Globus pallidus (tissue), 1 donor: ENCODE data around the gene MCC.

Experiments used
- DNase-seq: peaks from one replicate; pipeline ENCODE4 v3.0.0-alpha.2; 2015; ENCODE audit warnings: low spot score

Gene MCC

GRCh38 chr5:113176196-113176595 lies 312.1 kb downstream of the MCC start:
- DNase-seq, result no peak

DNA sequence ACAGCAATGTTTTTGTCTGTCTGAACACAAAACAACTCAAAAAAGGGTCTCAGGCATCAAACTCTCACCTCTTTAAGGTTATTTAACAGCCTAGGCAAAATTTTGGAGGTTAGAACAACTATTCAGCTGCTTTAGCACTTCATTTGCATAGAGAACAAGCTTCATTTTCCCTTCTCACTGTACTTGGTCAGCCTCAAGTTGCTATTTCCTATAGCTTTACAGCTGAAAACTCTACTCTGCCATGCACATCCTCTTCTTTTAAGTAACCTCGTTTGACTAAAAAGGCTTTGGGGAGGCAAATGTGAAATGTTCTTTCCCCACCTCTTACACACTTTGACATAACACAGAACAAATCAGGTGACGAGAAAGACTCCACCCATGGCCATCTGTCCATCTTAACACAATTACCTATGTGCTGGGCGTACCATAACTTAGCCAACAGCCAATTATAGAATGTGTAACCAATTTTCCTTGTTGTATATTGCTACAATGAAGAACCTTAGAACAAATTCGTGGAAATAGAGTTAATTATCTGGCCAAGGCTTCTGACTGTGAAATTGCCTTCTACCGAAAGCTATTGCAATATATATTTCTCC lies 315.9 kb downstream of the MCC start:
- no peak for DNase-seq

- DNase-seq, result no peak
These were observed 316.7 kb downstream of the MCC start for GRCh38 chr5:113171520-113171919.

DNA sequence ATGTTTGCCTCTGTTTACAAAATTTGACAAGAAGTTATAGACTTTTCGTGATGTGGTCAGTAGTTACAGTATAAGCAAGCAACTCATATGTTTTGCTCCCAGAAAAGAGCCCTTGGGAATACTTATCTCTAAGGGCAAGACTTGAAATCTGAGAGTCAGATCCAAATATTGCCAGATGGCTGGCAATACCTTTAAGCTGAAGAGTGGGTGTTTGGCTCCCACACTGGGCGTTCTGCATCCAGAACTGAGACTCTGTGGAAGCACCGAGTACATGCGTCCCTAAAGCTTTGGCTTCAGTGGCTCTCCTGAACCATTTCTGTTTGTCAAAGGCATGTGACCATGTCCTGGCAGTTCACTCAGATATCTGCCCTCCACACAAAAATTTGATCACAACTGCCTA lies 317.5 kb downstream of the MCC start:
- no peak for DNase-seq

DNA sequence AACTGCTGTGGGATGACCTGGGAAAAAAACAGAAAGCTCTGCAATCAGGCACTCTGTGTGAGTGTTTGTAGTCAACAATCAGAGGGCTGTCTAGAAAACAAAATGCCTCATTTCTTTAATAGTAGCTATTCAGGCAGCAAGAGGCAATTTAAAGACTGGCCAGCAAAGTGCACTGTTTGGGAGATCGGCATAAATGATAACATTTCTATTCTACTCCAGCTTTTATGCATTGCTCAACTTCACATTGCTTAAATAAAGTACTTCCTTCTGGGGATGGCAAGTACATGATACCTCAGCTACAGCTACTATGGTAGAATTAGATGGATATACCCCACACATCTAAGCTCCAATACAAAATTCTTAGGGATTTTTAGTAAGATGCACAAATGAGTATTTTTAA lies 318.5 kb downstream of the MCC start:
- no peak for DNase-seq

- DNase-seq, result no peak
These were observed 320.3 kb downstream of the MCC start for GRCh38 chr5:113167985-113168384.

DNA sequence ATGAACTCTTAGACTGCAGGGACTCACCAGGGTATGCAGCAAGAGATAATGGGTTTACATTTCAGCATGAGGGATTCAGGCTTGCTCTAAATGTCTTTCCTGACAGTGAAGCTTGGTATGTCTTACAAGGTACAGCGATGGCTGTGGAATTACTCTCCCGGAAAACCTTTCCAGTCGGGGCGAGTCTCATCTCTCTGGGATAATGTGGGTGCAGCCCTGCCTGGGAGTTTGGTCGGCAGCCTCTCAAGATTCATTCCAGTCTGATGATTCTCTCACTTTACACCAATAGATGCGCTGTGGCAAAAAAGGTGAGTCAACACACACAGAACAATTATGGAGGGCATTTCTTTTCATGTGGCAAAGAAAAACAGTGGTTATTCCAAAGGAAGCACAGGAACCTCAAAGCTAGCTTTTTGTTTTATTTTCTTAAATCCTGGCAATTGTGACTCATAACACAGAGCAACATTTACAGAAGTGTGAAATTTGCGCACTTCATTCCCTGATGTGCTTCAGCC lies 321.3 kb downstream of the MCC start:
- no peak for DNase-seq

GRCh38 chr5:113166261-113166660 lies 322.0 kb downstream of the MCC start:
- DNase-seq, result no peak

- no peak for DNase-seq
These were observed 324.2 kb downstream of the MCC start for GRCh38 chr5:113164021-113164420.

GRCh38 chr5:113163328-113163727 lies 324.9 kb downstream of the MCC start:
- no peak for DNase-seq

DNA sequence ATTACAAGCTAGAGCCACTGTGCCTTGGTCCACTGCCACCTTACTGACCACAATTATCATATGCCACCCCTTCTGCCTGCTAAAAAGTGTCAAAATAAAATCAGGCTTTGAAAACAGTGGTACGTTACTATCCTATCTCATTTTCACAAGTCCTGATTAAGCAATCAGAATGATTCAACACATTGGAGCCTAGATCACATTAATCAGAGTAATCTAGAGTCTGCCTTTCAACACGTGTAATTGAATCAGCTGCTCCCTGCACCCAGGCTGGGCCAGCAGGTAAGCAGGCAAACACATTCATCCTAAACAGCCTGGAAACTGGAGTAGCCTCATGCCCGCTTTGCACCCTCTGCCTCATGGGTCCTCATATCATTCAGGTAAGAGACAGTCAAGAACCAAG lies 325.5 kb downstream of the MCC start:
- no peak for DNase-seq

GRCh38 chr5:113162208-113162607 lies 326.0 kb downstream of the MCC start:
- DNase-seq, result no peak

- no peak for DNase-seq
These were observed 326.4 kb downstream of the MCC start for GRCh38 chr5:113161806-113162205.

DNA sequence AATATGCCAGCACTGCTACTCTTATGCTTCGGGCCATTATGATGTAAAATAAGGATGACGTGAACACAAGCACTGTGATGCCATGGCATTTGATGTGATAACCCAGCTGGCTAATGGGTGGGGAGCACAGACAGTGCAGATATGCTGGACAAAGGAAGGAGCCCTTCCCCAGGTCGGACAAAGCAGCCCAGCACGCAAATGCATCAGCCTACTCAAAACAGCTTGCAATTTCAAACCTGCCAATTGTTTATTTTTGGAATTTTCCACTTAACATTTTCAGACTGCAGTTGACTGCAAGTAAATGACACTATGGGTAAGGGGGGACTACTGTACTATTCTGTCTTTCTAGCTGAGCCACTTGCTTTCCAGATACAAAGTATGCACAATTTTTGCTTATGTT lies 330.4 kb downstream of the MCC start:
- no peak for DNase-seq

DNA sequence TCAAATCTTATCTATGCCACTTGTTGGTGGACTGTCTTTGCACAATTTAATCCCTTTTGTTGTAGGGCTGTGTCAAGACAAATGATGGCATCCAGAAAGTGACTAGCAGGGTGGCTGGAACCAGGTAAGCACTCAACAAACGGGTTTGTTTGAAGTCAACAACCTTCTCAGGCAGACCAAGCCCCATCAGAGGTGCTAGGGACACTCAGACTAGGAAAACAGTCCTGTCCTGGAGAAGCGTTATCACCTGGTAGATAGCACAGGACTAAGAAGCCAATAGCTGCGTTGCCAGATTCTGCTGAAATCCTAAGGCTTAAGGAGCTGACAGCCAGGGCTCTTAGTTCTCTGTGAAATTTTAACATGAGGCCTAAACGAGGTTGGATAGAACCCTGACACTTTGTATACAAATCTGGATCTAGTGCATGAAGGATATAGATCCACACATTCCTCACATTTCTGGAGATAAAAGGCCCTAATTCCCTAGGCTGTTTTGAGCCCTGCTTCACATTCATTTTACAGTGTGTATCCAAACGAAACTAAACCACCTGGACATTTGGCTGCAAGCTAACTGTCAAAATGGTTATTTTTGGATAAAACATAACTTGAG lies 331.9 kb downstream of the MCC start:
- DNase-seq, result no peak

DNA sequence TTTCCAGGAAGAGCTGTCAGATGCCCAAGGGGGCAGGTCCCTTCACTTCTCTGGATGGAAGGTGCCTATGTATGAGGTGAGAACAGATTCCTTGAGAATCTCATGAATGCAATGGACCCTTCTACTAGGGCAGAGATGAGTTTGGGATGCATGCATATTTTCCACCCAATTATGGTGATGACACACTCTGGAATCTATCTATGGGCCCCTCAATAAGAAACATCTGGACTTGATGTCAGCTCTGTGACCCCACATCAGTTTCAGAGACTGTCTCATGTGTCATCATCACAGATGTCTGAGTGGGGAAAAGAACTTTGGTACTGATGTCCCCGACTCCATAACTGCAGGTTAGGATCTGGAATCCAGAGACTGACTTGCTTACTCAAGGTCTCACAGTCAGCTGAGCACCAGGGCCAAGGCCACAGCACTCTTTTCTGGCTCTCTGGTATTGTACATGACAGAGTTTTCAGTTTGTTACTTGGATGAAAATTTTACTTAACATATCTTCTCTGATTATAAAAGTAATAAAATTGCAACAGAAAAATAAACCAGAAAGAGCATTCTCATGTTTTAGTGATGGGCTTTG lies 334.6 kb downstream of the MCC start:
- DNase-seq, result no peak

GRCh38 chr5:113152380-113152740 lies 335.9 kb downstream of the MCC start:
- DNase-seq, result no peak

DNA sequence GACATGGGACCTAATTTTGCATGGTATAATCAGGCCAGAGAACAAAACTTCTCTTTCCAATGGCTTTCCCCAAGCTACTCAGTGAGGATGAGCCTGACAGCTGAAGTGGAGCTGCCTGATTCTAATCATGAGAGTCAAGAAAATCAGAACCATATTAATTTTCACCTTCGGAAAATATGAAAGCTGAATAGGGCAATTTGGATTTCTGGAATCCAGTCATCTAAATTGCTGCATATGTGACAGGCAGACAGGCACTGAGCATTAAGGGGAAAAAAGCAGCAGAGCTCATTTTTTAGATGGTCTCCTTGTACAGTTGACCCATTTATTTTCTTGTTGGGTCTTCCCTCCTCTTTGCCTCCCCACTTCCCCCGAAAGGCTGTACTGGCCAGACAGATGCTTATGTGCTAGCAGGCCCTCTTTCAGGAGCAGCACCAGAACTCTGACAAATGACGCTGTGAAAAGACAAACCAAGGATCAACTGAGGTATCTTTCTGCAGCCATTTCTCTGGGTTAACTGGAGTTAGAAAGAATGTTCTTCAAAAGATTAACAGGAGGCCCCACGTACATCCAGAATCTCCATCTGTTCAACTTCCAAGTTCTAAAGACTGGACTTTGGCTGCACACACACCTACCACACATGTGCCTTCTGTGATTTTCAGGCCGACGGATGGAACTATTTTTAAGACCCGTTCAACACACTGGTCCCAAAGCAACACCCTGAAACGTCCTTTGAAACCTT lies 336.4 kb downstream of the MCC start:
- no peak for DNase-seq

DNA sequence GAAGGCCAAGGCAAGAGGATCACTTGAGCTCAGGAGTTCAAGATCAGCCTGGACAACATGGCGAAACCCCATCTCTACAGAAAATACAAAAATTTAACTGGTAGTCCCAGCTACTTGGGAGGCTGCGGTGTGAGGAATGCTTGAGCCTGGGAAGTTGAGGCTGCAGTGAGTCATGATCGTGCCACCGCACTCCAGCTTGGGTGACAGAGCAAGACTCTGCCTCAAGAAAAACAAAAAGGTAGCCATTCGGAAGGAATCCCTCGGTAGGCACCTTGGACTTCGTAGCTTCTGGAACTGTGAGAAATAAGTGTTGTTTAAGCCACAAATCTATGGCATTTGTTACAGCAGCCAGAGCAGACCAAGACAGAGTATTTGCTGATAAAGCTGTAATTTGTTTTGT lies 337.4 kb downstream of the MCC start:
- no peak for DNase-seq

DNA sequence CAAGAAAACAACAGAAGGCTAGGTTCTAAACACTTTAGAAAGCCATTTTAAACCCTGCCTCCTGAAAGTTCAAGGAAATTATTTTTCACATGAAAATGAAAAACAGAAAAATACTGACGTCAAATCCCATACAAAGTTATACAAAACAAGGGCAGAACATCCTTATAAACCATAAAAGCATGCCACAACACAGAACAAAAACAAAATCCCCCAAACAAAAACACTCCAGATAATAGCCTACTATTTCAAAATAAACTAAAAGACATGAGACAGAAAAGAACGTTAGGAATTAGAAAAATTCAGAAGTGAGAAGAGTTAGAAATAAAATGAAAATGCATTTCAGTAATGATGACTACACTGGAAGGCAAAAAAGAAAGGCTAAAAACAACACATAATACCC lies 338.0 kb downstream of the MCC start:
- DNase-seq, result no peak

DNA sequence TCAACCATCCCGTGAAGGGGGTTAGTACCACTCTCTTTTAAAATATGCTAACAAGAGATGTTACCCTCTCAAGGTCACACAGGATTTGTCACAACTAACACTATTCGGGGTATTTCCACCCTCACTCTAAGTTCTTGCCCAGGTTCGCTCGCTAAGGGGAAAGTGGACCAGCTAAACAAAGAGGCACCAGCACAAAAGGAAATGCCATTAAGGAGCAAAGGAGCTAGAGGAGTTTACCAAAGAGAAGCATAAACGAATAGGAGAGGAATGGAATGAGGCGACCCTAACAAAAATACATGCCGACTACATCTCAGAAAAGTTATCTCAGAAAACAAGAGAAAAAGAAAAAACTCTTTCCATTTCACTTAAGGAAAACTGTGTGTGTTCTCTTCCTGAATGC lies 340.7 kb downstream of the MCC start:
- DNase-seq, result no peak

- DNase-seq, result no peak
These were observed 341.1 kb downstream of the MCC start for GRCh38 chr5:113147101-113147508.

DNA sequence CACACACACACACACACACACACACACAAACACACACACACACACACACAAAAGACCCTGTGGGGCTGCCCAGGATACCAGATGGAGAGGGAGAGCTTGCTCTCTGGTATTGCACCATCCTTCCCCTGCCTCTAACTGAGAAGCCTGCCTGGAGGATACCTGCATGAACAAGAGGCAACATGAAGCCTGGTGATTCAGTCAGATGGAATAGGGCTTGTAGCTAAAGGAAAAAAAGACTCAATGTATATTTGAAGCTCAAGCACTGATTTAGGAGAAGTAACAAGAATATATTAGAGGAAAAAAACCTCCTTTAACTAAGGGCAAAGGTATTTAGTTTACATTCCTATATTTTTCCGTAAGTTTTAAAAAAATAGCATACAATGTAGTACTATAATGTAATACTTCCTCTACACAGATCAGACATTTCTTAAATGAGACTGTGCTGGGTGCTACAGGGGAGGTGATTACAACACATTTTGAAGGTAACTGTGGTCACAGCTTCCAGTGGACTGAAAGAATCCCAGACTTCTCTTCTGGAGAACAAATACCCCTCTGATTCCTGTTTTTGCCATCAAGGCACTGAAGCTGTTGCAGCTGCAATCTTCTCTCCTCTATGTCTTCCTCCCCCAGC lies 342.4 kb downstream of the MCC start:
- no peak for DNase-seq
